ENCODE data around the gene GATA3.

GATA3 gene

GRCh38 chr10:8050556-8051108 lies 3.9 kb upstream of the GATA3 start:
- H3K27ac ChIP-seq, result no peak overlapping the region
- no peak for TF ChIP-seq ZFX (IDR thresholded peaks at IDR 0.05)
- TF ChIP-seq, protein P1, sequence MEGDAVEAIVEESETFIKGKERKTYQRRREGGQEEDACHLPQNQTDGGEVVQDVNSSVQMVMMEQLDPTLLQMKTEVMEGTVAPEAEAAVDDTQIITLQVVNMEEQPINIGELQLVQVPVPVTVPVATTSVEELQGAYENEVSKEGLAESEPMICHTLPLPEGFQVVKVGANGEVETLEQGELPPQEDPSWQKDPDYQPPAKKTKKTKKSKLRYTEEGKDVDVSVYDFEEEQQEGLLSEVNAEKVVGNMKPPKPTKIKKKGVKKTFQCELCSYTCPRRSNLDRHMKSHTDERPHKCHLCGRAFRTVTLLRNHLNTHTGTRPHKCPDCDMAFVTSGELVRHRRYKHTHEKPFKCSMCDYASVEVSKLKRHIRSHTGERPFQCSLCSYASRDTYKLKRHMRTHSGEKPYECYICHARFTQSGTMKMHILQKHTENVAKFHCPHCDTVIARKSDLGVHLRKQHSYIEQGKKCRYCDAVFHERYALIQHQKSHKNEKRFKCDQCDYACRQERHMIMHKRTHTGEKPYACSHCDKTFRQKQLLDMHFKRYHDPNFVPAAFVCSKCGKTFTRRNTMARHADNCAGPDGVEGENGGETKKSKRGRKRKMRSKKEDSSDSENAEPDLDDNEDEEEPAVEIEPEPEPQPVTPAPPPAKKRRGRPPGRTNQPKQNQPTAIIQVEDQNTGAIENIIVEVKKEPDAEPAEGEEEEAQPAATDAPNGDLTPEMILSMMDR (conservative IDR thresholded peaks at IDR 0.05), result no peak

DNA sequence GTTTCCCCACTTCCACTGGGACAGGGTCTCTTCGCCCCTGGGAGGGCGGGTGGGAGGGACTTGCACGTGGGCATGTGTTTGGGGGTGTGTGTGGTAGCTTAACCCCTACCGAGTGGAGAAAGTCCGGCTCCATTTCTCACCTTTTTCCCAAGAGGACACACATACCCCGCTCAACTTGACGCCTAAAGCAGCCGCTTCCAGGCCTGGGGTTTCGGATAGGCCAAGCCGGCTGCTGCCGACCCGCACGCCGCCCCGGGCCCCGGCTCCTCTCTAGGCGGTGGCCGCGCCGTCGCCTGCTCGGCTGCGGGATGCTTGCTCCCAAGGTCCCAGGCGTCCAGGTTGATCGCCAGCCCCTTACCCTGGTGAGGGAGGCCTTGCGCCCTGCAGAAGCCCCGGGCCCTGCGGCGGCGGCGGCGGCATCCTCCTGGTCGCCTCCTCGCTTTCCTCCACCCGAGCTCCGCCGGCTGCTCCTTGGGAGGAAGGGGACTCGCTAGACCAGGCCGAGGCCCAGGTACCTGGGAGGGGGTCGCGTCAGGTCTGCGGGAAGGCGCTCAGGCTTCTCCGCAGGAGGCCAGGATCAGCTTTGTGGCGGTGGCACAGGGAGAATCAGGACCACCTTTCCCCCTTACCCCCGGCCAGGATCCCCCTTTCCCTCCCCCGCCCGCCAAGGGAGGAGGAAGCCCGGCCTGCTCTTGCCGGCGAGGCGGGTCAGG lies 3.2 kb upstream of the GATA3 start:
- no peak overlapping the region for H3K27ac ChIP-seq

GRCh38 chr10:8051851-8052257 lies 2.6 kb upstream of the GATA3 start:
- no peak overlapping the region for H3K27ac ChIP-seq

More for the DNA sequence above, 3.2 kb upstream of the GATA3 start:
- TF ChIP-seq, protein P1 (conservative IDR thresholded peaks at IDR 0.05), result no peak
- no peak for TF ChIP-seq ZFX (IDR thresholded peaks at IDR 0.05)

GRCh38 chr10:8052341-8052955 lies 2.0 kb upstream of the GATA3 start:
- TF ChIP-seq ZFX (IDR thresholded peaks at IDR 0.05), result no peak
- TF ChIP-seq, protein P1 (conservative IDR thresholded peaks at IDR 0.05), result no peak
- H3K27ac ChIP-seq, result no peak overlapping the region

More at GRCh38 chr10:8051851-8052257, 2.6 kb upstream of the GATA3 start:
- TF ChIP-seq ZFX (IDR thresholded peaks at IDR 0.05), result no peak
- TF ChIP-seq, protein P1 (conservative IDR thresholded peaks at IDR 0.05), result no peak

- no peak overlapping the region for H3K27ac ChIP-seq
- TF ChIP-seq, protein P1 (conservative IDR thresholded peaks at IDR 0.05), result no peak
- TF ChIP-seq ZFX (IDR thresholded peaks at IDR 0.05), result no peak
These were observed 1.5 kb upstream of the GATA3 start for GRCh38 chr10:8052956-8053445.

- H3K27ac ChIP-seq, result no peak overlapping the region
These were observed 843 bp upstream of the GATA3 start for GRCh38 chr10:8053446-8054243.

More at GRCh38 chr10:8053446-8054243, 843 bp upstream of the GATA3 start:
- no peak for TF ChIP-seq ZFX (IDR thresholded peaks at IDR 0.05)
- TF ChIP-seq, protein P1 (conservative IDR thresholded peaks at IDR 0.05), result peak; percentile 91
